HG02884 (cell line): ENCODE data around the gene MEGF6.

ENCODE experiments used
- ATAC-seq: cut with Tn5 transposase; IDR thresholded peaks from one replicate; pipeline ENCODE4 v1.9.1; 2021; ENCODE audit warnings: mild to moderate bottlenecking, moderate library complexity; ENCODE audit not compliant: unreplicated experiment

MEGF6 gene

DNA sequence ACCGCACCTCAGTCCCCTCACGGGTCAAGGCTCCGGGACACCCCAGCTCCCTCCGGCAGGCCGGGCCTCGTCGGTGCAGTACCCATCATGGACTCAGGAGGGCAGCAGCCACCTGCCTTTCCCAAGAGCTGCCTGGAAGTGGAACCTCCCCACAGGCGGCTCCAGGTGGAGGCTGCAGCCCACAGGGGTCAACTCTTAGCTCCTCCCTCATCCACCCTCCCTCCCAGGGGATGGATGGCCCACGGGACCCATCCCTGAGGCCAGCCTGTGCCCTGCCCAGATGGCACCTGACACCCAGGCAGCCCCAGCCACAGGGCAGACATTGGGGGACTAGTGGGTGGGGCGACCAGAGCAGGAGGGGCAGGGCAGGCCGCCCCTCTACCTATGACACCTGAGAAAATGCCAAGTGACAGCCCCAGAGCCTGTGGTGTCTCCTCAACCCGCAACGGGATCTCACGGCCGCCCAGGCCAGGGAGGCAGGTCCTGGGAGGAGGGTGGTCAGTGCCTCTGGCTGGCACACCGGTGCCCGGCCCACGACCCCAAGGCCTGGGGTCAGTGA is 158.0 kb downstream of the MEGF6 start:
- no peak for ATAC-seq

DNA sequence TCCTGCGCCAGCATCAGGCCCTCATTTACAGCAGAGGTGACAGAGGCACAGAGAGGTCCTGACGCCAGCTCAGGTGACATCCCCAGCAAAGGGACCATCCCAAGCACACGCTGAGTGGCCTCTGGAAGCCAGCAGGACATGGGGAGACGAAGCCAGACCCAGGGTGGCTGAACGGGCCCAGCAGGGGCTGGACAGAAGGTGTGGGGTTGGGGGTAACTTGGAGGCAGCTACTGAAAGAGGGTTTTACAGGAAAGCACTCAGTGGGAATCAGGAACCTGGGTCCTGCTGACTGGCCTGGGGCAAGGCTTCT is 158.5 kb downstream of the MEGF6 start:
- no peak for ATAC-seq

DNA sequence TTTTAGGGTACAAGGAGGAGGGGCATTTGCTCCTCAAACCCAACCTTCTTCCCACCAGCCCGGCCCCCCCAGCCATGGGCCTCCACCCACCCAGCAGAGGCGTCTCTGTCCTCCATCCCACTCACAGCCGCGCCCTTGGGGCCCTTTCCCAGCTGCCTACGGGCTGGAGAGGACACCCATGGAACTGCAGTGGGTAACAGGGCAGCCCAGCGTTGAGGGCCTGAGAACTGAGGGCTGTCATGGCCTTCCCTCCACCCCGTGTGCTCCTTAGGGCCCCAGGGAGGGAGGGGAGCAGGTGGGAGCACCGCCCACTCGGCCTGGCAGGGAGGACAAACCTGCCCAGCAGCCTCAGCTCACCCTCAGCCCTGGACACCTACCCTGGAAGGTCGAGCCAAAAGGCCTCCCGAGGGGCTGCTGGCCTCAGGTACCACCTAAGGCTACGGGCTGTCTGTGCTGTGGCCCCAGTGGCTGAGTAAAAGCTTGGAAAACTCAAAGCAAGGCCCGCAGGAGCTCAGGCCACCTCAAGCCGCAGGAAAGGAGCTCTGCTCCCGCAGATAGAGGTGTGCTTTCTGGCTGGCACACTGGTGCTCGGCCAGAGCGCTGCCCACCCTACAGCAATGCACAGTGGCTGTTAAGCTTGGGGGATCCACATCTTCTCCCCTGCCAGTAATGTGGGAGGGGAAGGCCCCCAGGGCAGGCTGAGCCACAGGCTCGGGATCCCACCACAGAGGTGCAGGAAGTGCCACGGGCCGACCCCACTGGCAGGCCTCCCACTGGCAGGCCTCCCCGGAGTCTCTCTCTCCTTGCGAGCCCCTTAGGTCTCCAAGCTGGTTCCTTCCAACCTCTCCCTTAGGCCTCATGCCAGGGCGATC is 159.1 kb downstream of the MEGF6 start:
- ATAC-seq = no peak

DNA sequence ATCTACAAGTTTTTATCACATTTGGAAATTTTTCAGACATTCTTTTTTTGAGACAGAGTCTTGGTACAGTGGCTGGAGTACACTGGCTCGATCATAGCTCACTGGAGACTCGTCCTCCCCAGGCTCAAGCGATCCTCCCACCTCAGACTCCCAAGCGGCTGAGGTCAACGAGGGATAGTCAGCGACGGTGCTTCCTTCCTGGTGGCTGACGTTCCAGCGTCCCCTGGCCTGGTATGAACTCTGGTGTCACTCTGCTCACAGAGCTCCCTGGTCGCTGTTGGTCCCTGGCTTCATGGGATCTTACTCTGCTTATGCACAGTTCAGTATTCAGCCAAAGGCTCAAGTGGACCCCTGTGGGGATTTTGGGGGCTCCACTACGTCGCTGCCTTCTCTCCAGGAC is 160.3 kb downstream of the MEGF6 start:
- no peak for ATAC-seq

DNA sequence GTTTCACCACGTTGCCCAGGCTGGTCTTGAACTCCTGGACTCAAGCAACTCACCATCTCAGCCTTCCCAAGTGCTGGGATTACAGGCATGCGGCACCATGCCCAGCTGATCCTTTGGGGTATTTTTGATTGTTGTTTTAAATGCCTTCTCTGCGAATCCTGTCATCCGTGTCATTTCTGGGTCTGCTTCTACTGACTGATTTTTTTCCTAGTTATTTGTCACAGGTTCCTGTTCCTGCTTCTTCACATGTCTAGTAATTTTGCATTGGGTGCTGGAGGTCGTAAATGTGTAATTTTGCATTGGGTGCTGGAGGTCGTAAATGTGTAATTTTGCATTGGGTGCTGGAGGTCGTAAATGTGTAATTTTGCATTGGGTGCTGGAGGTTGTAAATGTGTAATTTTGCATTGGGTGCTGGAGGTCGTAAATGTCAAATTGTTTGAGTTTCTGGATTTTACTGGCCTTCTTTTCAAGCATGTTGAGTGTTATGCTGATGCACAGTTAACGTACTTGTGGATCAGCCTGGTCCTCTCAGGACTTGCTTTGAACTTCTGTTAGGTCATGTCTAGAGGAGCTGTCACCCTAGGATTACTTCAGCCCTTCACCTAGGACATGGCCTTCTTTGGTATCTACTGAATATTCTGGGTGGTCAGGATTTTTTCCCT is 161.0 kb downstream of the MEGF6 start:
- ATAC-seq = no peak

DNA sequence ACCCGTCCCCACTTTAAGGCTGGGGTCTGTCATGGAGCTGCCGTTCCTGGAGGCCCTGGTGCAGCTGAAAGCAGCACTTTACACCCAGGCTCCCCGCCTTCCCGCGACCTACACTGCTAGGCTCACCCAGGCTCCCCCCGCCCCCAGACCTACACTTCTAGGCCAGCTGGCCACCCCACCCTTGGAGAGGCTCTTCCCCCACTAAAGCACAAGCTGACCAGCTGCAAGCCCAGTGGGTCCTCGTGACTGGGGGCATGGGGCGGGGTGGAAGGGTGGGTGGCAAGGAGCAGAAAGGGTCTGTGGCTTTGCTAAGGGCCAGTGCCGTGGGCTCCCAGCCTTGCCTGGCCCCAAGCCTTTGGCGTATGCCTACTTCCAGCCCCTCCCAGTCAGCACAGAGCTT is 166.6 kb downstream of the MEGF6 start:
- ATAC-seq = no peak

DNA sequence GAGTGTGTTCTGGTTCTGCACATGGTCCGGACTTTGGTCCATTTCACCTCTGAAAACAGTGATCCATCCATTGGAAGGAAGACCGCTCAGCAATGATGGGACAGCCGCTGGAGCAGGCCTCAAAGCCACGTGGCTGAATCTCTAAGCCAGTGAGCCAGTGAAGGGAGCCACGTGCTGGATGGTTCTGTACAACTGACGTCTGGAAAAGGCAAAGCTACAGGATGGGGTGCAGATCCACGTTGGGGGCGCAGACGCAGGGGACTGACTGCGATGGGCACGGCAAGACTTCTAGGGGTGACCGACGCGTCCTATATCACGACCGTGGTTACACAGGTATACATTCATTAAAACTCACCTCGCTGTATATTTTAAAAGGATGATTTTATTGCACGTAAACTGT is 167.0 kb downstream of the MEGF6 start:
- ATAC-seq = no peak

DNA sequence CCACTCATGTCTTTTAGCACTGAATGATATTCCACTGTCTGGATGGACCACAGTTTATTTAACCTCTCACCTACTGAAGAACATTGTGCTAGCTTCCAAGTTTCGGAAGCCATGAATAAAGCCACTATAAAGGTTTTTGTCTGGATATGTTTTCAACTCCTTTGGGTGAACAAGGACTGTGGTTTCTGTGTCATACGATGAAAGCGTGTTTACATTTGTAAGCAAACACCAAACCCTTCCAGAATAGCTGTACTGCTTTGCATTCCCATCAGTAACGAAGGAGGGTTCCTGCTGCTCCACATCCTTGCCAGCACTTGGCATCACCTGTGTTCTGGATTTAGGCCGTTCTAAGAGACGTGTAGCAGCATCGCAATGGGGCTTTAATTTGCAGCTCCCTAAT is 167.5 kb downstream of the MEGF6 start:
- no peak for ATAC-seq

DNA sequence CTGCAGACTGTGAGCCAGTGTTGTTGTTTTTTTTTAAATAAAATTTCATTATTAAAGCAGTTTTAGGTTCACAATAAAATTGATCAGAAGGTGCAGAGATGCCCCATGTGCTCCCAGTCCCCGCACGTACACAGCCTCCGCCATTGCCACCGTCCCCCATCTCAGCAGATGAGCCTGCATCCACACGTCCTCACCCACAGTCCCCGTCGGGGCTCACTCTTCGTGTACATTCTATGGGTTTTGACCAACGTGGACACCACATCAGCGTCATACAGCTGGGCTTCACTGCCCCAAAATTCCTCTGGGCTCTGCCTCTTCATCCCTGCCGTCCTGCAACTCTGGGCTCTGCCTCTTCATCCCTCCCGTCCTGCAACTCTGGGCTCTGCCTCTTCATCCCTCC is 168.4 kb downstream of the MEGF6 start:
- ATAC-seq = no peak

DNA sequence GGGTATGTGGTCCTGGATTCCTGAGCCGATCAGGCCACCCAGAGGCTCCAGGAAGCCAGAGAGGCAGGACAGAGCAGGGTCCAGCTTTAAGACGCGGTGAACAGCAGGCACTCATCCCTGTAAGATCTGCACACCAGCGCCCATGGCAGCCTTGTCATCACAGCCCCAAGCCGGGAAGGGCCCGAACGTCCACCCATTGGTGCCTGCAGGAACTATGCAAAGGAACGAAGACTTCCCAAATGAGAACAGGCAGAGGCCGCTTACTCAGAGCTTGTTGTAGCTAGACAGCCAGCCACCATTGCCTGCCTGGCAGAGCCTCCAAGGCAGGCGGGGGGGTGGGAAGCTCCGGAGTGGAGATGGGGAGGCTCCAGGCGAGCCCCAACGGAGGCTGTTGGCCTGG is 169.0 kb downstream of the MEGF6 start:
- ATAC-seq = no peak

DNA sequence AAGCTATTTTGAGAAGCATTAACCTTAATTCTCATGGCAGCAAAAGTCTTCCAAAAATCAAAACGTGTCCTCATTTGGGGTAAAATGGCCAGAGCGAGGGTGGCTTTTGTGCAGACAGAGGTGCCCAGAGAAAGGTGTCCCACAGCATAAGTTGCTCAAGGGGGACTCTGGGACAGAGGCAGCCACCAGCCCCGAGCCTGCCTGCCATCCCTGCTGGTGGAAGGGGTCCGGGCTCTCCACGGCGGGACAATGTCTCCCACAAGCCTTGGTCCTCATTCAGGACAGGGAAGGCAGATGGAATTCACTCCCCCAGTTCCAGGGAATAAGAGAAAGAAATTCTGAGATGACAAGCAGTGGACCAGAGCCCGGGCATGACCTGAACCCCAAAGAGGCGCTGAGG is 169.4 kb downstream of the MEGF6 start:
- ATAC-seq = no peak

DNA sequence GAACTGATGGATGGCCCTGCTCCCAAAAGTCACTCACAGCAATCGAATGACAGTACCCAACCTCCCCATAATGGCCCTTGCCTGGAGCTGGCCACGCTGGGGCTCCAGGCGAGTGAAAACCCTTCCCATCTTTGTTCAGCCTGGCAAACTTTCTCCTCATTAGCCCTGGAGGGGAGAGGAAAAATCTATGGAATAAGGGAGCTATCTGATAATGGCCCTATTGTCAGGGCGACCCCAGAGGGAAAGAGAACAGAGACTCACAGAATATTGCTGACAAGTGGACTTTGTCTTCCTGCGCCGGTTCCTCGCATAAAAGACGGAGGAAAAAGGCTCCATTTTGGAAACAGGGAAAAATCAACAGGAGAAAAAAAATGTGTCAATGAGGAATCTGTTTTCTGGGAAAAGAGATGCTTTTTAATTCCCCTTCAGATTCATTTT is 169.9 kb downstream of the MEGF6 start:
- no peak for ATAC-seq

DNA sequence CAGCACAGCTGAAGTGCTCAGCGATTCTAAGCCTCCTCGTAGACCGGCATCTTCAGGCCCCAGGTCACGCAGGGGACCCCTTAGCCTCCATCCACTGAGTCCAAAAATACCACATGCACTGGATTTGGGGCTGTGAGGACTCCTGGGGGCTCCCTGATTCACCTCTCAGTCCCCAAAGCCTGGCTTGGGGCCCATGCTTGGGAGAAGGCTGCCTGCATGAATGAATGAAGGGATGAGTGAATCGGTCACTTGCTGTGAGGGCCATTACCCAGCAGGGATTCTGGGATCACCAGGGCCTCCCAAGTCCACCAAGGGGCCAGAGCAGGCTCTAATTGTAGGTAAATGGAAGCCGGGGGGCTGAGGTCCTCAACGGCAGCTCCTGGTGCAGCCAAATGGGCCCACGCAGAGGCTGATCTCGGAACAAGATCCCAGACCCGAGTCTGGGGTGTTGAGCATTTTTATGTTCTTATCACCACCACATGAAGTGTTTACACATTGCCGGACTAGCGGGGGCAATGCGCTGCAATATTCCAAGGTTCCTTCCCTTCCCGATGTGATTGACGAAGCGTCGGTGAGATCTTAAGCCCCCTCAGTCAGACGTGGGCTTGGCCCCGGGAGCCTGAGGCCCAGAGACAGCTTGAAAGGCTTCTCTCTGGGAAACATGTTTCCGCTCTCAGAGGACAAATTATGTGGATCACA is 170.4 kb downstream of the MEGF6 start:
- no peak for ATAC-seq

DNA sequence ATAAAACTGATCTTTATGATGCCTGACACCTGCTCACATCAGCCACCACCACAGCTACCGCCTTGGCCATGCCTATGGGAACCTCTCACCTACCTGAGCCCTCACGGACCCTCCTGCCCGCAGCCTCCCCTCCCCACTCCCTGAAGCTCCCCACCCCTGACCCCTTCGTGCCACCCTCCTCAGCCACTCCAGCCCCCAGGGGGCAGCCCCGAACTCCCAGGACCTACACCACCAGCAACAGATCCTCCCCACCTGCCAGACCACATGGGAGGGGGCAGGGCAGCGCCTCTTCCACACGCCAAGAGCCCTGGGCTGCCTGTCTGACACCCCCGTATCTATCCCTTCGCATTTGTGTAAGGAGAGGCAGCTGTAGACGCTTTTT is 171.0 kb downstream of the MEGF6 start:
- no peak for ATAC-seq
